DND-41 (cell line): ENCODE measurements around the gene HUNK.

ENCODE experiments used
- CTCF ChIP-seq: IDR thresholded peaks from 2 replicates; pipeline ENCODE4 v1.5.1; 2012; ENCODE audit warnings: borderline replicate concordance, low read length, moderate library complexity, mild to moderate bottlenecking; ENCODE audit not compliant: poor library complexity, severe bottlenecking; ENCODE audit errors: extremely low read depth
- EZH2 ChIP-seq: IDR thresholded peaks from 3 replicates; pipeline ENCODE4 v1.6.1; 2012; ENCODE audit warnings: borderline replicate concordance, low read depth, mild to moderate bottlenecking, moderate library complexity, low read length, inconsistent platforms; ENCODE audit not compliant: severe bottlenecking

GRCh38 chr21:31897311-31897710, 24.5 kb downstream of the HUNK start:
- TF ChIP-seq EZH2 (no peak), CTCF (no peak)
